Aorta (tissue), 5 donors: ENCODE measurements around the gene MRPL51. TPM values are rescaled to one million over a fixed set of nuclear protein-coding genes. Genes with fewer than 3 reads are reported as not detected.

Experiments
- ATAC-seq: fragments of 200-7000 bp; cut with Tn5 transposase; one replicate; pipeline ENCODE4 v1.9.1; 2022; ENCODE audit warnings: moderate library complexity; ENCODE audit not compliant: low FRiP score
- DNase-seq, 2 donors: peaks; one replicate each; pipeline ENCODE4 v3.0.0-alpha.2; 2020
- H3K27ac ChIP-seq, 2 donors: one replicate each; pipeline ENCODE4 v1.5.1; 2013; ENCODE audit warnings: low read length in 2 of 2, mild to moderate bottlenecking in 2 of 2, moderate library complexity in 2 of 2, control low read depth in 1 of 2, inconsistent platforms in 1 of 2, low read depth in 1 of 2
- H3K27me3 ChIP-seq, 2 donors: one replicate each; pipeline ENCODE4 v1.6.1; 2013; ENCODE audit warnings: control low read depth in 1 of 2, low read length in 1 of 2, mild to moderate bottlenecking in 1 of 2, moderate library complexity in 1 of 2; ENCODE audit not compliant: insufficient read depth in 2 of 2, control insufficient read depth in 1 of 2
- H3K36me3 ChIP-seq, 2 donors: one replicate each; pipeline ENCODE4 v1.6.1; 2013; ENCODE audit warnings: control low read depth in 1 of 2, low read length in 1 of 2, mild to moderate bottlenecking in 1 of 2; ENCODE audit not compliant: insufficient read depth in 2 of 2, control insufficient read depth in 1 of 2
- H3K4me1 ChIP-seq, 2 donors: one replicate each; pipeline ENCODE4 v1.6.1; 2013; ENCODE audit warnings: low read length in 2 of 2, control low read depth in 1 of 2, mild to moderate bottlenecking in 1 of 2, moderate library complexity in 1 of 2; ENCODE audit not compliant: insufficient read depth in 2 of 2, control insufficient read depth in 1 of 2
- H3K4me3 ChIP-seq, 2 donors: one replicate each; pipeline ENCODE4 v1.5.1; 2013; ENCODE audit warnings: low read length in 2 of 2, control low read depth in 1 of 2, mild to moderate bottlenecking in 1 of 2
- H3K9me3 ChIP-seq: one replicate; pipeline ENCODE4 v1.6.1; 2013; ENCODE audit warnings: mild to moderate bottlenecking, low read length; ENCODE audit not compliant: control insufficient read depth
- WGBS, 2 donors: extraction: QIAGEN DNeasy Blood & Tissue Kit; methylation state at CpG; one replicate each; pipeline ENCODE4 v1.1.7; 2013; 5-methylcytosine and 5-hydroxymethylcytosine counted together
- intact Hi-C, 2 donors: fragments of 100-400 bp; cut with DNase I; formaldehyde crosslinking; loops; one replicate each; pipeline versions ENCODE4 v1.14.2 to v1.15.0; 2022
- long read RNA-seq, 2 donors: library from polyadenylated mRNA; unstranded; transcript quantifications; one replicate each; pipeline ENCODE4 v2.0.0, GENCODE V29; 2020 to 2021
- polyA plus RNA-seq, 2 donors: library from polyadenylated mRNA; stranded (reverse); fragments of 200-250 nt; gene quantifications; one replicate each; pipeline ENCODE4 v1.2.3, GENCODE V29; 2013
- total RNA-seq, 2 donors: library from RNA; stranded (reverse); fragmentation: NEBNext Ultra II Directional; extraction: Animal tissue kit (Norgen Biotek cat#: 25700); gene quantifications; one replicate each; pipeline ENCODE4 v1.2.1, GENCODE V29; 2021
- donor health status: healthy with polysubstance abuse.
- donor health status: Bipolar disorder and iron deficiency.
- donor health status: DM: no; HTN: no; CAD: no.
- donor health status: DM: no; HTN: no; CAD: no.
- donor health status: DM: yes; HTN: yes; CAD: no.

Gene MRPL51
- total RNA-seq, result 10 to 100 TPM; 91.8 to 95.5 TPM
- 100 to 1,000 TPM; 125 to 283 TPM for polyA plus RNA-seq
- long read RNA-seq, donor 1, transcript MRPL51-201 (3 exons, 1,234 nt), result major isoform, 13 of 15 reads
- long read RNA-seq, donor 1, partial matches to known transcripts, result 0 of 15 reads
- long read RNA-seq, donor 1, other reads (novel, unspliced or antisense), result 1 of 15 reads
- long read RNA-seq, donor 2, transcript MRPL51-201 (3 exons, 1,234 nt), result major isoform, 16 of 20 reads
- long read RNA-seq, donor 2, partial matches to known transcripts, result 0 of 20 reads
- long read RNA-seq, donor 2, other reads (novel, unspliced or antisense), result 0 of 20 reads

- Histone ChIP-seq H3K27ac (peak within 1 kb of the TSS; percentile 89 to 96), H3K4me3 (peak within 1 kb of the TSS; percentile 87 to 93), H3K36me3 (no peaks in the 10 kb centered on the region), H3K4me1 (peaks cover 0 to 5% of the 10 kb centered on the region in 2 donors), H3K27me3 (no peaks in the 10 kb centered on the region), H3K9me3 (no peaks in the 10 kb centered on the region)
- intact Hi-C loops, result loop anchor here (2.0 kb wide), 2 partner anchors 40 to 42 kb away; partner anchors contain the start of gene GAPDH (in 1 of the 2)
- 1% methylated on average over 39 of the region's 39 CpGs for WGBS, 2 donors
- DNase-seq (peak; percentile 99), ATAC-seq (peak; percentile 99)
Observed at GRCh38 chr12:6492838-6493496, at the start of gene MRPL51. TSS of gene MRPL51 (minus strand) at chr12:6493262. CDS start at chr12:6493136, 126 bp downstream.

- DNase-seq (peak in 1 of 2 donors; percentile 41), ATAC-seq (no peak)
- Histone ChIP-seq H3K4me3 (no peak overlapping the region), H3K27me3 (no peaks in the 10 kb centered on the region), H3K36me3 (peaks cover 0 to 4% of the 10 kb centered on the region in 2 donors), H3K4me1 (no peaks in the 10 kb centered on the region), H3K27ac (no peak overlapping the region), H3K9me3 (no peaks in the 10 kb centered on the region)
- intact Hi-C loops, result no loop called here
- 85 to 87% methylated on average over 13 of the region's 13 CpGs for WGBS, 2 donors
Observed at GRCh38 chr12:6542209-6543009, 49.3 kb upstream of the MRPL51 start.

- ATAC-seq, result no peak
- H3K27ac ChIP-seq, result peak overlapping the region; percentile 16 to 54
- peak in 1 of 2 donors; percentile 79 for DNase-seq
- intact Hi-C loops, result no loop called here
- H3K4me3 ChIP-seq, result no peak overlapping the region
- H3K9me3 ChIP-seq, result no peaks in the 10 kb centered on the region
- WGBS, 2 donors, result 83 to 84% methylated on average over 26 of the region's 26 CpGs
- peaks cover 0 to 7% of the 10 kb centered on the region in 2 donors for H3K36me3 ChIP-seq
- H3K4me1 ChIP-seq, result no peaks in the 10 kb centered on the region
- no peaks in the 10 kb centered on the region for H3K27me3 ChIP-seq
Observed at GRCh38 chr12:6541371-6542165, 48.5 kb upstream of the MRPL51 start.

GRCh38 chr12:6540181-6540877 is 47.3 kb upstream of the MRPL51 start:
- peaks cover 0 to 4% of the 10 kb centered on the region in 2 donors for H3K36me3 ChIP-seq

GRCh38 chr12:6539707-6540134 is 46.7 kb upstream of the MRPL51 start:
- Histone ChIP-seq H3K4me1 (no peaks in the 10 kb centered on the region), H3K36me3 (peaks cover 0 to 4% of the 10 kb centered on the region in 2 donors), H3K27ac (peak overlapping the region in 1 of 2 donors; percentile 38), H3K27me3 (no peaks in the 10 kb centered on the region), H3K4me3 (no peak overlapping the region), H3K9me3 (no peaks in the 10 kb centered on the region)
- no peak for DNase-seq
- WGBS, 2 donors, result 74 to 75% methylated on average over 14 of the region's 14 CpGs
- intact Hi-C loops, result loop anchor here (5.0 kb wide), 4 partner anchors 112 to 212 kb away; no protein-coding TSS in a partner anchor
- ATAC-seq, result no peak

More at GRCh38 chr12:6540181-6540877, 47.3 kb upstream of the MRPL51 start:
- Histone ChIP-seq H3K4me1 (no peaks in the 10 kb centered on the region), H3K4me3 (no peak overlapping the region), H3K27ac (peak overlapping the region in 1 of 2 donors; percentile 38), H3K27me3 (no peaks in the 10 kb centered on the region), H3K9me3 (no peaks in the 10 kb centered on the region)
- 23 to 28% methylated on average over 35 of the region's 35 CpGs for WGBS, 2 donors
- peak; percentile 95 to 97 for DNase-seq
- peak; percentile 85 for ATAC-seq
- intact Hi-C loops, result no loop called here

- WGBS, 2 donors, result 77 to 79% methylated on average over 5 of the region's 5 CpGs
- no peak overlapping the region for H3K4me3 ChIP-seq
- no peaks in the 10 kb centered on the region for H3K9me3 ChIP-seq
- intact Hi-C loops, result loop anchor here (5.0 kb wide), 4 partner anchors 112 to 212 kb away; no protein-coding TSS in a partner anchor
- H3K27me3 ChIP-seq, result peaks cover 0 to 1% of the 10 kb centered on the region in 2 donors
- no peak for ATAC-seq
- H3K27ac ChIP-seq, result no peak overlapping the region
- DNase-seq, result no peak
- H3K4me1 ChIP-seq, result no peaks in the 10 kb centered on the region
- peaks cover 0 to 4% of the 10 kb centered on the region in 2 donors for H3K36me3 ChIP-seq
Observed at GRCh38 chr12:6539314-6539682, 46.2 kb upstream of the MRPL51 start.

GRCh38 chr12:6538420-6539313 is 45.6 kb upstream of the MRPL51 start:
- ATAC-seq, result no peak
- no peak overlapping the region for H3K27ac ChIP-seq
- no peak overlapping the region for H3K4me3 ChIP-seq
- no peaks in the 10 kb centered on the region for H3K4me1 ChIP-seq
- 59% methylated on average over 24 of the region's 24 CpGs for WGBS, 2 donors
- H3K36me3 ChIP-seq, result peaks cover 0 to 4% of the 10 kb centered on the region in 2 donors
- H3K9me3 ChIP-seq, result no peaks in the 10 kb centered on the region
- intact Hi-C loops, result loop anchor here (5.0 kb wide), 4 partner anchors 111 to 211 kb away; no protein-coding TSS in a partner anchor
- H3K27me3 ChIP-seq, result peaks cover 0 to 1% of the 10 kb centered on the region in 2 donors
- no peak for DNase-seq
